Measurements from ENCODE around the gene TMEM60. TPM values are rescaled to one million over a fixed set of nuclear protein-coding genes. Genes with fewer than 3 reads are reported as not detected.

The TMEM60 gene
- total RNA-seq, 2 experiments from 2014 or later, result 15.2 to 15.9 TPM

GRCh38 chr7:77827999-77828398 lies 29.8 kb upstream of the TMEM60 start:
- no peak for DNase-seq
- H3K27me3 Mint-ChIP-seq, result no peaks in the 10 kb centered on the region
- no peak overlapping the region for H3K4me3 Mint-ChIP-seq
- H3K27ac Mint-ChIP-seq, result no peak overlapping the region
- ChIA-PET POLR2A (no interaction called here), CTCF (interaction anchor here (1.2 kb wide), 1 partner anchor 10 kb away, joined by 3 read pairs; no protein-coding TSS in a partner anchor)
- peaks cover 24% of the 10 kb centered on the region for H3K9me3 Mint-ChIP-seq
- peaks cover 45% of the 10 kb centered on the region for H3K4me1 Mint-ChIP-seq
- H3K36me3 Mint-ChIP-seq (ENCODE audit: low read depth), result peaks cover 34% of the 10 kb centered on the region

- DNase-seq, result no peak
- H3K4me1 Mint-ChIP-seq, result peaks cover 33% of the 10 kb centered on the region
- POLR2A ChIA-PET, result no interaction called here
- peaks cover 46% of the 10 kb centered on the region for H3K36me3 Mint-ChIP-seq (ENCODE audit: low read depth)
- no peaks in the 10 kb centered on the region for H3K27me3 Mint-ChIP-seq
- CTCF ChIA-PET, result no interaction called here
- peaks cover 36% of the 10 kb centered on the region for H3K9me3 Mint-ChIP-seq
- H3K4me3 Mint-ChIP-seq, result no peak overlapping the region
- no peak overlapping the region for H3K27ac Mint-ChIP-seq
These were observed 28.1 kb upstream of the TMEM60 start for GRCh38 chr7:77826300-77826699.

GRCh38 chr7:77825131-77825530 lies 26.9 kb upstream of the TMEM60 start:
- Mint-ChIP-seq H3K4me1 (peaks cover 26% of the 10 kb centered on the region), H3K9me3 (peaks cover 48% of the 10 kb centered on the region), H3K4me3 (no peak overlapping the region), H3K27ac (no peak overlapping the region), H3K27me3 (no peaks in the 10 kb centered on the region), H3K36me3 (ENCODE audit: low read depth) (peaks cover 58% of the 10 kb centered on the region)
- POLR2A ChIA-PET, result no interaction called here
- CTCF ChIA-PET, result interaction anchor here (0.6 to 1.4 kb wide), 2 partner anchors 9 to 634 kb away, joined by 3 read pairs; no protein-coding TSS in a partner anchor
- no peak for DNase-seq

- Mint-ChIP-seq H3K36me3 (ENCODE audit: low read depth) (peaks cover 61% of the 10 kb centered on the region), H3K4me3 (no peak overlapping the region), H3K4me1 (peaks cover 24% of the 10 kb centered on the region), H3K27ac (no peak overlapping the region), H3K27me3 (no peaks in the 10 kb centered on the region), H3K9me3 (peaks cover 52% of the 10 kb centered on the region)
- CTCF ChIA-PET, result interaction anchor here (0.6 to 1.4 kb wide), 2 partner anchors 9 to 634 kb away, joined by 3 read pairs; no protein-coding TSS in a partner anchor
- POLR2A ChIA-PET, result no interaction called here
- DNase-seq, result no peak
These were observed 26.4 kb upstream of the TMEM60 start for GRCh38 chr7:77824636-77825035.

GRCh38 chr7:77823787-77824186 lies 25.6 kb upstream of the TMEM60 start:
- POLR2A ChIA-PET, result no interaction called here
- H3K27me3 Mint-ChIP-seq, result no peaks in the 10 kb centered on the region
- H3K4me3 Mint-ChIP-seq, result no peak overlapping the region
- H3K36me3 Mint-ChIP-seq (ENCODE audit: low read depth), result peaks cover 69% of the 10 kb centered on the region
- H3K4me1 Mint-ChIP-seq, result peaks cover 23% of the 10 kb centered on the region
- peaks cover 58% of the 10 kb centered on the region for H3K9me3 Mint-ChIP-seq
- peak overlapping the region; percentile 55 for H3K27ac Mint-ChIP-seq
- DNase-seq, result no peak
- CTCF ChIA-PET, result interaction anchor here (1.4 kb wide), 1 partner anchor 10 kb away, joined by 3 read pairs; no protein-coding TSS in a partner anchor

- Mint-ChIP-seq H3K27me3 (no peaks in the 10 kb centered on the region), H3K36me3 (ENCODE audit: low read depth) (peaks cover 85% of the 10 kb centered on the region), H3K4me3 (no peak overlapping the region), H3K27ac (no peak overlapping the region), H3K4me1 (peaks cover 20% of the 10 kb centered on the region), H3K9me3 (peaks cover 67% of the 10 kb centered on the region)
- CTCF ChIA-PET, result no interaction called here
- POLR2A ChIA-PET, result no interaction called here
- no peak for DNase-seq
These were observed 24.0 kb upstream of the TMEM60 start for GRCh38 chr7:77822269-77822668.

- Mint-ChIP-seq H3K4me1 (peaks cover 16% of the 10 kb centered on the region), H3K27me3 (no peaks in the 10 kb centered on the region), H3K4me3 (no peak overlapping the region), H3K36me3 (ENCODE audit: low read depth) (peaks cover 89% of the 10 kb centered on the region), H3K27ac (no peak overlapping the region), H3K9me3 (peaks cover 72% of the 10 kb centered on the region)
- POLR2A ChIA-PET, result no interaction called here
- CTCF ChIA-PET, result interaction anchor here (0.6 to 1.5 kb wide), 3 partner anchors 10 to 228 kb away, joined by 3 to 6 read pairs (median 3); no protein-coding TSS in a partner anchor
- DNase-seq, result no peak
These were observed 22.7 kb upstream of the TMEM60 start for GRCh38 chr7:77820967-77821366.

GRCh38 chr7:77819021-77819420 lies 20.8 kb upstream of the TMEM60 start:
- CTCF ChIA-PET, result no interaction called here
- no peak overlapping the region for H3K27ac Mint-ChIP-seq
- POLR2A ChIA-PET, result no interaction called here
- H3K36me3 Mint-ChIP-seq (ENCODE audit: low read depth), result peaks cover 84% of the 10 kb centered on the region
- H3K4me3 Mint-ChIP-seq, result no peak overlapping the region
- H3K9me3 Mint-ChIP-seq, result peaks cover 60% of the 10 kb centered on the region
- peaks cover 12% of the 10 kb centered on the region for H3K4me1 Mint-ChIP-seq
- no peaks in the 10 kb centered on the region for H3K27me3 Mint-ChIP-seq
- no peak for DNase-seq

- POLR2A ChIA-PET, result no interaction called here
These were observed 14.9 kb upstream of the TMEM60 start for GRCh38 chr7:77813180-77813579.

GRCh38 chr7:77812290-77812685 lies 14.1 kb upstream of the TMEM60 start:
- H3K36me3 Mint-ChIP-seq (ENCODE audit: low read depth), result peaks cover 46% of the 10 kb centered on the region
- H3K4me3 Mint-ChIP-seq, result no peak overlapping the region
- no peak overlapping the region for H3K27ac Mint-ChIP-seq
- peaks cover 27% of the 10 kb centered on the region for H3K9me3 Mint-ChIP-seq
- ChIA-PET CTCF (interaction anchor here (0.9 to 1.1 kb wide), 2 partner anchors 10 to 14 kb away, joined by 3 to 4 read pairs; partner anchors contain the start of genes PHTF2 and TMEM60), POLR2A (no interaction called here)
- no peaks in the 10 kb centered on the region for H3K27me3 Mint-ChIP-seq
- DNase-seq, result no peak
- H3K4me1 Mint-ChIP-seq, result peaks cover 19% of the 10 kb centered on the region

More at GRCh38 chr7:77813180-77813579, 14.9 kb upstream of the TMEM60 start:
- Mint-ChIP-seq H3K27ac (no peak overlapping the region), H3K4me1 (peaks cover 19% of the 10 kb centered on the region), H3K27me3 (no peaks in the 10 kb centered on the region), H3K9me3 (peaks cover 21% of the 10 kb centered on the region), H3K4me3 (no peak overlapping the region), H3K36me3 (ENCODE audit: low read depth) (peaks cover 46% of the 10 kb centered on the region)
- no peak for DNase-seq
- CTCF ChIA-PET, result interaction anchor here (0.9 kb wide), 1 partner anchor 15 kb away, joined by 4 read pairs; the partner anchor contains the start of genes PHTF2 and TMEM60

GRCh38 chr7:77811516-77812289 lies 13.5 kb upstream of the TMEM60 start:
- peaks cover 26% of the 10 kb centered on the region for H3K9me3 Mint-ChIP-seq
- ChIA-PET POLR2A (no interaction called here), CTCF (interaction anchor here (0.9 to 1.5 kb wide), 3 partner anchors 10 to 22 kb away, joined by 3 to 4 read pairs (median 3); partner anchors contain the start of genes PHTF2 and TMEM60)
- no peak overlapping the region for H3K4me3 Mint-ChIP-seq
- peaks cover 19% of the 10 kb centered on the region for H3K4me1 Mint-ChIP-seq
- H3K27me3 Mint-ChIP-seq, result no peaks in the 10 kb centered on the region
- H3K27ac Mint-ChIP-seq, result no peak overlapping the region
- H3K36me3 Mint-ChIP-seq (ENCODE audit: low read depth), result peaks cover 46% of the 10 kb centered on the region
- DNase-seq, result no peak

- Mint-ChIP-seq H3K36me3 (ENCODE audit: low read depth) (peaks cover 62% of the 10 kb centered on the region), H3K4me3 (no peak overlapping the region), H3K4me1 (peaks cover 38% of the 10 kb centered on the region), H3K27ac (peak overlapping the region; percentile 25), H3K27me3 (no peaks in the 10 kb centered on the region), H3K9me3 (peaks cover 40% of the 10 kb centered on the region)
- no peak for DNase-seq
- POLR2A ChIA-PET, result no interaction called here
- CTCF ChIA-PET, result interaction anchor here (0.9 kb wide), 1 partner anchor 10 kb away, joined by 3 read pairs; the partner anchor contains the start of genes PHTF2 and TMEM60
These were observed 10.3 kb upstream of the TMEM60 start for GRCh38 chr7:77808517-77808916.

GRCh38 chr7:77806425-77806824 lies 8.2 kb upstream of the TMEM60 start:
- Mint-ChIP-seq H3K27me3 (no peaks in the 10 kb centered on the region), H3K9me3 (peaks cover 40% of the 10 kb centered on the region), H3K4me1 (peaks cover 47% of the 10 kb centered on the region), H3K27ac (no peak overlapping the region), H3K4me3 (no peak overlapping the region), H3K36me3 (ENCODE audit: low read depth) (peaks cover 67% of the 10 kb centered on the region)
- ChIA-PET CTCF (no interaction called here), POLR2A (no interaction called here)
- DNase-seq, result no peak
